HFF-Myc (cell line): ENCODE data around the gene P2RY1.

ENCODE experiments used
- DNase-seq: peaks from one replicate; pipeline ENCODE4 v3.0.0-alpha.2; 2011; ENCODE audit warnings: low read depth; ENCODE audit errors: extremely low read depth
- H3K4me3 ChIP-seq: replicated peaks from 2 replicates; pipeline ENCODE4 v1.5.1; 2011; ENCODE audit warnings: low read depth, mild to moderate bottlenecking, control low read depth, low read length
- TF ChIP-seq, protein P1 (sequence below): IDR thresholded peaks from 2 replicates; pipeline ENCODE4 v1.5.1; 2012; ENCODE audit warnings: mild to moderate bottlenecking, low read depth, low read length, control low read depth; ENCODE audit errors: missing control alignments

Gene P2RY1

GRCh38 chr3:152811974-152812760 is 22.8 kb upstream of the P2RY1 start:
- no peak overlapping the region for H3K4me3 ChIP-seq
- DNase-seq: no peak
- TF ChIP-seq, protein P1, sequence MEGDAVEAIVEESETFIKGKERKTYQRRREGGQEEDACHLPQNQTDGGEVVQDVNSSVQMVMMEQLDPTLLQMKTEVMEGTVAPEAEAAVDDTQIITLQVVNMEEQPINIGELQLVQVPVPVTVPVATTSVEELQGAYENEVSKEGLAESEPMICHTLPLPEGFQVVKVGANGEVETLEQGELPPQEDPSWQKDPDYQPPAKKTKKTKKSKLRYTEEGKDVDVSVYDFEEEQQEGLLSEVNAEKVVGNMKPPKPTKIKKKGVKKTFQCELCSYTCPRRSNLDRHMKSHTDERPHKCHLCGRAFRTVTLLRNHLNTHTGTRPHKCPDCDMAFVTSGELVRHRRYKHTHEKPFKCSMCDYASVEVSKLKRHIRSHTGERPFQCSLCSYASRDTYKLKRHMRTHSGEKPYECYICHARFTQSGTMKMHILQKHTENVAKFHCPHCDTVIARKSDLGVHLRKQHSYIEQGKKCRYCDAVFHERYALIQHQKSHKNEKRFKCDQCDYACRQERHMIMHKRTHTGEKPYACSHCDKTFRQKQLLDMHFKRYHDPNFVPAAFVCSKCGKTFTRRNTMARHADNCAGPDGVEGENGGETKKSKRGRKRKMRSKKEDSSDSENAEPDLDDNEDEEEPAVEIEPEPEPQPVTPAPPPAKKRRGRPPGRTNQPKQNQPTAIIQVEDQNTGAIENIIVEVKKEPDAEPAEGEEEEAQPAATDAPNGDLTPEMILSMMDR: no peak

DNA sequence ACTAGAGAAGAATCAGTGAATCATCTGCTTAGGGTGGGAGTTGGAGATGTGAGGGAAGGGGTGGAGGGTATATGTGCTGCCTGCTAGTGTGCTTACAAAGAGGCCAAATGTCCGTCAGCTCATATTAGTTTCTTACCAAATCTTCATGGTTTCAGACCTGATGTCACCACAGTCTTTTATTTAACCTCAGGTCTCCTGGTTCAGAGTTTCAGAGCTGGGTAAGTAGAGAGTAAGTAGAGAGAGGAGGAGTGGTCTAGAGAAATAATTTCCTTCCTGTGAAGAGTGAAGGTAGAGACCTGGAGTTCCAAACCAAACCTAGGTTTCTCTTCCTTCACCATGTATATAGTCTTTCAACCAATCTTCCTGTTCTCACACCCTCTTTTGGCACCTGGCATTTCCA is 17.5 kb upstream of the P2RY1 start:
- TF ChIP-seq, protein P1: no peak
- no peak for DNase-seq
- no peak overlapping the region for H3K4me3 ChIP-seq

- TF ChIP-seq, protein P1: no peak
- no peak overlapping the region for H3K4me3 ChIP-seq
- no peak for DNase-seq
Measured at GRCh38 chr3:152818027-152818426, 16.9 kb upstream of the P2RY1 start.

DNA sequence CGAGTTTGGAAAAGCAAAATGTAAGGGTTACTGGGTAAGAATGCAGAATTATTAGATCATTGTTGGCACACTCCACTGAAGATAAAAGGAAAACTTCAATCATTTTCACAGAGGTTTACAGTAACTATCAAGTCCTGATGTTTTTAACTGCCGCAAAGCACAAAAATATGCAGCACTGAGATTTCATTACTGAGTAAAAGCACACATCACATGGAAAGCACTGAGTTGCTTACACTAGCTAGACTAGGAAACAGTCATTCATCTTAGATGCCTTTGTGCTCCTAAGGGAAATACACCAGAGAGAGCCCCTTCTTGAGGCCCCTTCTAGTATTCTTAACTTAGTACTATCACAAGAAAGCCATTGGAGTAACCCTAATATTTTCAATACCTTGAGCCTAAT is 11.8 kb upstream of the P2RY1 start:
- no peak overlapping the region for H3K4me3 ChIP-seq
- no peak for DNase-seq
- TF ChIP-seq, protein P1: no peak

- TF ChIP-seq, protein P1: no peak
- H3K4me3 ChIP-seq: no peak overlapping the region
- no peak for DNase-seq
Measured at GRCh38 chr3:152823781-152824180, 11.2 kb upstream of the P2RY1 start.

- no peak overlapping the region for H3K4me3 ChIP-seq
- no peak for DNase-seq
- TF ChIP-seq, protein P1: no peak
Measured at GRCh38 chr3:152825566-152825965, 9.4 kb upstream of the P2RY1 start.

DNA sequence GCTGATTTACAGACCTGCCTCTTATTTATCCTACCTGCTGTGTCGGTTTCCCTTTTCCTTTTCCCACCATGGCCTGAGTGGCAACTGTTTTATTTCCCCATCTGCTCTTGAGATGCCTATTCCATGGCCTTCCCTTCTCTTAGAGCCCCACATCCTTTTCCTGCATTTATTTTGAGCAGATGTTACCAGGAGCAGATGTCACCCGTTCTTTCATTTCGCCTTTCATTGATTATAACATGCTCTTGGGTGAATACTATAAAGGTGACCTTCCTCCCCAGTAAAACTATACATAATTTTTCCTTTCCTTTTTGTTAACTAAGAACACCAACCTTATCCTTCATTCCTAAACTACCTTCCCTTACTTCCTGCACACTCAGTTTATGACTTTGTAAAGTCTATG is 8.5 kb upstream of the P2RY1 start:
- no peak for DNase-seq
- no peak overlapping the region for H3K4me3 ChIP-seq

More for the DNA sequence above, 8.5 kb upstream of the P2RY1 start:
- TF ChIP-seq, protein P1: no peak
